Adipose tissue (tissue), 3 donors: Measurements from ENCODE around the gene CNBP. TPM values are rescaled to one million over a fixed set of nuclear protein-coding genes. Genes with fewer than 3 reads are reported as not detected.
"Not testable (repeated sequence)": the region's sequence is repeated elsewhere in the genome, so short reads cannot be mapped to it uniquely, and the experiment has no call there.

Source experiments
- H3K27ac ChIP-seq: one replicate; pipeline ENCODE4 v1.5.1; 2013; ENCODE audit warnings: low read depth, low read length
- WGBS, 3 donors: extraction: QIAGEN DNeasy Blood & Tissue Kit; methylation state at CpG; one replicate each; pipeline ENCODE4 v1.1.7; 2013; 5-methylcytosine and 5-hydroxymethylcytosine counted together
- polyA plus RNA-seq, 3 donors: library from polyadenylated mRNA; stranded (reverse); fragments of 200-250 nt; gene quantifications; one replicate each; pipeline ENCODE4 v1.2.3, GENCODE V29; 2013
- donor health status: healthy with polysubstance abuse.
- donor health status: Bipolar disorder and iron deficiency.
- donor health status: healthy.

Gene CNBP
- polyA plus RNA-seq, 3 donors = 280 to 403 (median 372) TPM

DNA sequence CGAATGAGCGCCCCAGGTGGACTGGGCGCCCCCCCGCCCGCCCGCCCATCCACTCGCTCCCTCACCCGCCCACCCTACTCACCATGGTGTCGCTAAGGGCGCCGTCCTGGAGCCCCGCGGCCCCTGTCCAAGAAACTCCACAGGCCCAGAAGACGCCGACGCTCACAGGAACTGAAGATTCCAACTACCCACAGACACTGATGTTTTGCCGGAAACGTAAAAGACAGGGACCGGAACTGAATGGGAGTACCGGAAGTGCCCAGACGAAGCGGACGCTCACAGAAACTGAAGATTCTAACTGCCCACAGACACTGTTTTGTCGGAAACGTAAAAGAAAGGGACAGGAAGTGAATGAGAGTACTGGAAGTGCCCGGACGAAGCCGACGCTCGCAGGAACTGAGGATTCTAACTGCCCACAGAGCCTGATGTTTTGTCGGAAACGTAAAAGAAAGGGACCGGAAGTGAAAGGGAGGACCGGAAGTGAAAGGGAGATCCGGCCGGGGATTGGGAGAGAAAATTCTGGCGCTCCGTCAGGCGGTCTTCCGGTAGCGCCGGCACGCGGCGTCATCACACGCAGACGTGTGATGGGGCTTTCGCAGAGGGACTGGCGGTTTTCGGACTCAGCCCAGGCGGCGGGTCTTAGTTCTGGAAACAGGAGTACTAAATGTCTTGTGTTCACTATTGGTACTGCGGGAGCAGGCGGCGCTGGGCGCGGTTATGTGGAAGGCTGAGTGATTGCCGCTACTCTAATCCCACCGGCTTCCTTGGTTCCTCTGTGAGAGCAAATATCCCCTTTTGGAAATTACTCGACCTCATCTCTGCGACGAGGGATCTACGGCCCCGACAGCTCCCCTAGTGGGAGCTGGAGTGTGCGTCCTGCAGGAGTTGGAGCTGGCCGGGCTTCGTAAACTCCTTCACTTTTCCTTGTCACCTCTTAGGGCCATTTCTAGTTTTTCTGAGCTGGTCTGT lies 22.5 kb downstream of the CNBP start, which contains the start of gene ISY1:
ISY1 (minus strand) TSS at position 173 of the 969 bp plus-strand sequence; CDS start at position 85, 88 bp downstream.
- peak within 1 kb of the TSS; percentile 89 for H3K27ac ChIP-seq
- 0% methylated on average over 67 of the region's 67 CpGs for WGBS, 3 donors

DNA sequence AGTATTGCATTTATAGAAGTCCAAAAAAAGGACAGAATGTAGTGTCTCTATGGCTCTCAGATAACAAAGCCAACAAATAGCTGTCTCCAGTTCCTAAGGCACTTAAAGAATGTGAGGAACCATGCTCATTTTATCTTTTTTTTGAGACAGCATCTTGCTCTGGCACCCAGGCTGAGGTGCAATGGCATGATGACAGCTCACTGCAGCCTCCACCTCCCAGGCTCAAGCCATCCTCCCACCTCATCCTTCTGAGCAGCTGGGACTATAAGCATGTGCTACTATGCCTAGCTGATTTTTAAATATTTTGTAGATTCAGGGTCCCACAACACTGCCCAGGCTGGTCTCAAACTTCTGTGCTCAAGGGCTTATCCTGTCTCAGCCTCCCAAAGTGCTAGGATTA lies 38.9 kb downstream of the CNBP start:
- no peak overlapping the region for H3K27ac ChIP-seq

GRCh38 chr3:129141011-129141410 lies 42.7 kb downstream of the CNBP start:
- WGBS, 3 donors = 95 to 99% (median 97%) methylated on average over 5 of the region's 5 CpGs
- not testable (repeated sequence) for H3K27ac ChIP-seq

DNA sequence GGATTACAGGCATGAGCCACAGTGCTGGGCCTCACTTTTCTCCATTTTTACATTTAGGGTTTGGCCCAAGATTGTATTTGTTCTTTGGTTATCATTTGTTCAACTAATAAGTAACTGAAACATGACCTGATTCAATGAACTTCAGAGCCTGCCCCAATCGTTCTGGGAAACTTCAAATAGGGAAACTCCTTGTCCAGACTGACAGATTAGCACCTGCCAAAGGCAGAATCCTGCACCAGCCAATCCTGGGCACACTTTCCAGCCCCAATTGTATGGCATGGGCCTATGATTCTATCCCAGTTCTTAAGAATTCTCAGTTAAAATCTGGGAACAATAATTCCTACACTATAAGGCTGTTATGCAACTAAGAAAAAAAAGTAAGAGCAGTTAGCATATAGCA lies 43.8 kb downstream of the CNBP start:
- no peak overlapping the region for H3K27ac ChIP-seq
- 33 to 84% (median 63%) methylated on average over 1 of the region's 1 CpG for WGBS, 3 donors

DNA sequence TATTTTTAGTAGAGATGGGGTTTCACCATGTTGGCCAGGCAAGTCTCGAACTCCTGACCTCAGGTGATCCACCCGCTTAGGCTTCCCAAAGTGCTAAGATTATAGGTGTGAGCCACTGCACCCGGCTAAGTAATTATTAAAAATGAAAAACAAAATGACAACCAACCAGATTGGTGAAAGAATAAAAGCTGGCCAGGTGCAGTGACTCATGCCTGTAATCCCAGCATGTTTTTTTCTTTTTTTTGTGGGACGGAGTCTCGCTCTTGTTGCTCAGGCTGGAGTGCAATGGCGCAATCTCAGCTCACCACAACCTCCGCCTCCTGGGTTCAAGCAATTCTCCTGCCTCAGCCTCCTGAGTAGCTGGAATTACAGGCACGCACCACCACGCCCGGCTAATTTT lies 47.4 kb downstream of the CNBP start:
- WGBS, 3 donors = 89 to 98% (median 96%) methylated on average over 10 of the region's 10 CpGs
- not testable (repeated sequence) for H3K27ac ChIP-seq

- WGBS, 3 donors = 86 to 91% (median 87%) methylated on average over 5 of the region's 5 CpGs
- no peak overlapping the region for H3K27ac ChIP-seq
These were observed 51.4 kb downstream of the CNBP start for GRCh38 chr3:129132097-129132866.

DNA sequence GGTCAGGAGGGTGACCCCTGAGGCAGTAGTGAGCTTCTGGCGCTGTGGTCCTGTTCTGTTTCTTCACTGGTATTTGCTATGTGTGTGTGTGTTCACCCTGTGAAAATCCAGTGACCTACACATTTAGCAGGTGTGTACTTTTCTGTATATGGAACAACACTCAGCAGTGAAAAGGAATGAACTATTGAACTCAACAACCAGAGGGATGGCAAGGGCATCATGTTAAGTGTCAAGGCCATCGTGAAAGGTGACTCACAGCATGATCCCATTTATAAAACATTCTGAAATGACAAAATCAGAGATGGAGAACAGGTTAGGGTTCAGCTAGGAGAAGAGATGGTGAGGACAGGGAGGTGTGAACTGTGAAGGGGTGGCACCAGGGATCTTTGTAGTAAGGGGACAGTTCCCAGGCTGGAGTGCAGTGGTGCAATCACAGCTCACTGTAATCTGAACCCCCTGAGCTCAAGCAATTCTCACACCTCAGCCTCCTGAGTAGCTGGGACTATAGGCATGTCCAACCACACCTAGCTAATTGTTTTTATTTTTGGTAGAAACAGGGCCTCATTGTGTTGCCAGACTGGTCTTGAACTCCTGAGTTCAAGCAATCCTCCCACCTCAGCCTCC lies 52.1 kb downstream of the CNBP start:
- no peak overlapping the region for H3K27ac ChIP-seq
- 83 to 92% (median 85%) methylated on average over 2 of the region's 2 CpGs for WGBS, 3 donors

- WGBS, 3 donors = 90 to 94% (median 91%) methylated on average over 13 of the region's 13 CpGs
- no peak overlapping the region for H3K27ac ChIP-seq
These were observed 53.3 kb downstream of the CNBP start for GRCh38 chr3:129130291-129130813.

DNA sequence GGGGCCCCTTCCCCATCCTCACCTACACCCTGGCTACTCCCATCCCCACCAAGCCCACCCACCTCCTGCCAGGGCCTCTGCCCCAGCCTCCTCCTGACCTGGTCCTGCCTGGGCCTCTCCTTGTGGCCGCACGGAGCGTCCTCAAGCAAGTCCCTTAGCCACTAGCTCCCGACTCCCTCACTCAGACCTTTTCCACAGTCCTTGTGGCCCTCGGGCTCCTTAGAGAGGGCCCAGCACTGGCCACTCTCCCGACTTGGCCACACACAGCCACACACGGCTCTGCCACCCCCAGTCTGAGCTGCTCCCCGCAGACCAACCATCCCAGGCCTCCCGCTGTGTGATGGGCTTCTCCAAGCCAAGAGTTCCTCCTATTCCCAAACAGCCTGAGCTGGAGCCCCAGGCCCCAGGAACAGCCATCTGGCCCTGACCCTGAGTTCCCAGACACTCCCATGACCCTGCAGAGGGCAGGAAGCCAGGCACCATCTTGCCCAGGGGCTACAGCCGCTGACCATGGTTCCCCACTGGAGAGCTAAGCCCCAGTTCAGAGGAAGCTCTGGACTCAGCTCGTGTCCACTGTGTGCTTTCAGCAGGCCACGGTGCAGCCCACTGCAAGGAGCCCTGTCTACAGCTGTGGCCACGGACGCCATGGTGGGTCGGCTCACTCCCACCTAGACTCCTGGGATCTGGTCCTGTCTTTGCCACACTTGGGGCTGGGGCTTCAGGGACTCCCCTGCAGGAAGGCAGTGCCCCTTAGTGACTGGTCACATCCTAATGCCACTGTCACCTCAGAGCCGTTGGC lies 55.1 kb downstream of the CNBP start:
- no peak overlapping the region for H3K27ac ChIP-seq
- 92 to 96% (median 93%) methylated on average over 15 to 16 of the region's 16 CpGs for WGBS, 3 donors

DNA sequence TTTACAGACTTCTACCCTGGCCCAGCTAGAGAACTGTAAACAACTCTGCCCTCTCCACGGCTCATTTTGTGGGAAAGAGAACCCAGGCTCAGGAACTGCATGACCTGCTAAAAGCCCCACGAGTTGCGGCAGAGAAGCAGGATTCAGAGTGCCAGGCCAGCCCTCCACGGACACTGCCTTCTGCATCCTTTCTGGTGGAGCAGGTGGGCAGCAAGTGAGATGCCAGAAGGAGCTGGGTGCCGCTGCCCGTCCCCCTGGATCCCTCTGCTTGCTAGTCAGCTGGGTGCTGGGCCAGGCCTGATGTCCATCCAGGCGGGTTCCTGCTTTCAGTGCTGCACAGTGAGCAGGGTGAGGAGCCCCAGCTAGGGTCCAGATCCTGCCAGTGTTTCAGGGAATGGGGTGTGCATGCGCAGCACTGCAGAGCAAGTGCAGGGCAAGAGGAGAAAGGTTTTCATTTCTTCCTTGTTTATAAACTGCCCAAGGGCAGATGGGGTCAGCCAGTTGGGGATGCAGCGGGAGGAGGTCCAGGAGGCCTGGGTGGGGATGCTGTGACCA lies 56.9 kb downstream of the CNBP start:
- no peak overlapping the region for H3K27ac ChIP-seq
- whole genome bisulfite sequencing, 3 donors = 79 to 89% (median 79%) methylated on average over 9 of the region's 9 CpGs

DNA sequence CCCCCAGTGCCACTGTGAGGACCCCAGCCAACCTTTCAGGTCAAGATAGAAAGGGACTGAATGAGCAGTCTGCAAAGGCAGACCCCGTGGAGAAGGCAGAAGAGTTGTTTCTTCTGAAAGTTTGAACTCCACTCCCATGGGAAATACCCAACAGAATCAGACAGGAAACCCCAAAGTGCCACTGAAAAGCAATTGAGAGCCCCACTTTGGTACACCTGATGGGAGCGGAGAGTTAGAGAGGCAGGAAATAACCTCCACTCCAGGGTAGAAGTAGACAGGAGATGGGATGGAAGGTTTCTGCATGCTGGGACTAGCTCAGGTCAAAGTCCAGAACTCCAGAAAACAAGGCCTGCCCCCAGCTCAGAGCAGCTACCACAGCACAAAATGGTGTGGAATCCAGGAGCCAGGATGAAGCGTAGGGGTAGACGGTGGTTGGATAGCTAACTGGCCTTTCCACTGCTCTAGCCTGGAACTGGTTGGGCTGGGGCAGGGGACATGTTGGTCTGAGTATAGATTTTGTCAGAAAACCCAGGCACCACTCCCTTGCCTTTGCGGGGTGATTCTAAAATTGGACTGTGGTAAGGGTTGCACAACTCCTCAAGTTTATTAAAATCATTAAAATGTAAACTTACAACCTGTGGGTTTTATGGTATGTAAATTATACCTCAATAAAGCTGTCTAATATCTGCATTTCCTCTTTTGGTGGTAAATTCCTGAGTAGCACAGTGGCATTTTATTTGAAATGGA lies 60.2 kb downstream of the CNBP start:
- WGBS, 3 donors = 50 to 64% (median 52%) methylated on average over 5 of the region's 5 CpGs
- H3K27ac ChIP-seq = no peak overlapping the region

GRCh38 chr3:129122412-129123011 lies 61.2 kb downstream of the CNBP start:
- 44 to 55% (median 49%) methylated on average over 17 to 18 of the region's 18 CpGs for WGBS, 3 donors
- no peak overlapping the region for H3K27ac ChIP-seq

GRCh38 chr3:129121792-129122411 lies 61.8 kb downstream of the CNBP start, which contains the start of gene RAB43:
RAB43 (minus strand) TSS chr3:129121804; CDS start chr3:129121489, 315 bp downstream.
- peak within 1 kb of the TSS; percentile 39 for H3K27ac ChIP-seq
- 3 to 8% (median 4%) methylated on average over 38 to 58 of the region's 60 CpGs for WGBS, 3 donors

- WGBS, 3 donors = 0 to 1% (median 1%) methylated on average over 47 to 80 of the region's 80 CpGs
- H3K27ac ChIP-seq = peak overlapping the region; percentile 39
These were observed 62.5 kb downstream of the CNBP start for GRCh38 chr3:129121016-129121791.

DNA sequence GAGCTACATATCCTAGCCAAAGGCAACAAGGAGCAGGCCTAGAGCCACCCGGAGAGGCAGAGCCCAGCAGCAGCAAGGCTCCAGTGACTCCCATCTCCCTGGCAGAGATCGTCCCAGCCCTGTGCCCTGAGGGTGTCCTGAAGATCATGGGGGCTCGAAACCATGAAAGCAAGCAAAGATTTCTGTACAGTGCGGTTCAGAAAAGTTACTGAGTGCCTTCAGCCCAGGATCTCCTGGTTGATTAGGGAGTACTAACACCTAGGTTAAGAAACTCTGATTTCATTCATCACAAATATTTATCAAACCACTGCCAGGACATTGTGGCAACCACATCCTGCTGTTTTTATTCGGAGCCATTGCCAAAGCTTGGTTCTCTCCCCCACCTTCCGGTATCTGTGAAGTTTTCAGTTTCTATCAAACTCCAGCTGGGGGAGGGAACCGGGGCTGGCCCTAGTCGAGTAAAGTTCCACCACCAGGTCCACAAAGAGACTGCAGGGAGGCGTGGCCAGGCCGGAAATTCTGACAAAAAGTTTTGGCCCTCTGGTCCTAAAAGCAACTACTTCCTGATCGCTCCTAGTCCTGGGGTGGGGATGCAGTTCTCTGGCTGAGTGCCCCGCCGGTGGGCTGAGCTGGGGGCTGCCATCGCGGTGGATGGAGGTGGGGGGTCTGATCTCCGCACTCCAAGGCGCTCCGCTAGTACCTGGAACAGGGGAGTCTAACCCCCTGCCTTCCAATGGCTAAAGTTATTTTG lies 63.3 kb downstream of the CNBP start:
- H3K27ac ChIP-seq = peak overlapping the region; percentile 39
- WGBS, 3 donors = 0 to 1% (median 1%) methylated on average over 18 of the region's 18 CpGs
